22Rv1 (cell line): Measurements from ENCODE around the gene KCNJ14.

Experiments
- H3K27ac ChIP-seq: fragments of 450-650 bp; 2 replicates; pipeline ENCODE4 v1.5.1; 2017
- CTCF ChIP-seq: fragments of 450-650 bp; IDR thresholded peaks from 2 replicates; pipeline ENCODE4 v1.5.1; 2017; ENCODE audit warnings: mild to moderate bottlenecking
- ZFX ChIP-seq: fragments of 450-650 bp; IDR thresholded peaks from 2 replicates; pipeline ENCODE4 v1.6.1; 2017; ENCODE audit warnings: antibody characterized with exemption, borderline replicate concordance

Gene KCNJ14

GRCh38 chr19:48461982-48462655 lies 6.7 kb downstream of the KCNJ14 start:
- TF ChIP-seq CTCF (no peak), ZFX (no peak)
- no peak overlapping the region for H3K27ac ChIP-seq

GRCh38 chr19:48465215-48465614 lies 9.8 kb downstream of the KCNJ14 start:
- 0 out of 2 replicates have a peak overlapping the region, but pooled peaks have one; percentile 9 for H3K27ac ChIP-seq
- TF ChIP-seq CTCF (no peak), ZFX (no peak)

- H3K27ac ChIP-seq: no peak overlapping the region
- TF ChIP-seq ZFX: no peak
These were observed 11.4 kb downstream of the KCNJ14 start for GRCh38 chr19:48466561-48467325.

- H3K27ac ChIP-seq: peak overlapping the region; percentile 97
These were observed 13.5 kb downstream of the KCNJ14 start for GRCh38 chr19:48468772-48469288.

GRCh38 chr19:48469289-48469881 lies 14.0 kb downstream of the KCNJ14 start, which contains the start of gene CYTH2:
Gene CYTH2, plus strand, starts transcription at chr19:48469369. Its CDS starts 139 bp downstream, at chr19:48469508.
- no peak for TF ChIP-seq ZFX
- no peak for TF ChIP-seq CTCF
- peak within 1 kb of the TSS; percentile 97 for H3K27ac ChIP-seq

More at GRCh38 chr19:48468772-48469288, 13.5 kb downstream of the KCNJ14 start:
- TF ChIP-seq ZFX (no peak), CTCF (no peak)

GRCh38 chr19:48469934-48470680 lies 14.7 kb downstream of the KCNJ14 start:
- H3K27ac ChIP-seq: peak overlapping the region; percentile 97

More at GRCh38 chr19:48469934-48470680, 14.7 kb downstream of the KCNJ14 start:
- no peak for TF ChIP-seq CTCF
- no peak for TF ChIP-seq ZFX
